GM18867 (cell line): Measurements from ENCODE around the gene ATG7.

Source experiments
- ATAC-seq: cut with Tn5 transposase; IDR thresholded peaks from one replicate; pipeline ENCODE4 v1.9.1; 2021; ENCODE audit warnings: mild to moderate bottlenecking, moderate library complexity; ENCODE audit not compliant: unreplicated experiment

Gene ATG7

GRCh38 chr3:11602886-11603527 is 330.8 kb downstream of the ATG7 start:
- no peak for ATAC-seq

GRCh38 chr3:11603628-11604027 is 331.4 kb downstream of the ATG7 start:
- no peak for ATAC-seq

GRCh38 chr3:11604139-11604892 is 332.1 kb downstream of the ATG7 start:
- no peak for ATAC-seq

- ATAC-seq: no peak
Measured at GRCh38 chr3:11605398-11605797, 333.2 kb downstream of the ATG7 start.

GRCh38 chr3:11606090-11606784 is 334.0 kb downstream of the ATG7 start:
- ATAC-seq: no peak

- no peak for ATAC-seq
Measured at GRCh38 chr3:11606865-11607440, 334.8 kb downstream of the ATG7 start.
